GM12873 (cell line): ENCODE data around the gene OSBPL6.

Experiments
- TF ChIP-seq, protein P1 (sequence below): IDR thresholded peaks from 2 replicates; pipeline ENCODE4 v1.5.1; 2012; ENCODE audit warnings: low read depth, mild to moderate bottlenecking, moderate library complexity, low read length, control low read depth; ENCODE audit not compliant: insufficient read depth; ENCODE audit errors: missing control alignments

Gene OSBPL6

DNA sequence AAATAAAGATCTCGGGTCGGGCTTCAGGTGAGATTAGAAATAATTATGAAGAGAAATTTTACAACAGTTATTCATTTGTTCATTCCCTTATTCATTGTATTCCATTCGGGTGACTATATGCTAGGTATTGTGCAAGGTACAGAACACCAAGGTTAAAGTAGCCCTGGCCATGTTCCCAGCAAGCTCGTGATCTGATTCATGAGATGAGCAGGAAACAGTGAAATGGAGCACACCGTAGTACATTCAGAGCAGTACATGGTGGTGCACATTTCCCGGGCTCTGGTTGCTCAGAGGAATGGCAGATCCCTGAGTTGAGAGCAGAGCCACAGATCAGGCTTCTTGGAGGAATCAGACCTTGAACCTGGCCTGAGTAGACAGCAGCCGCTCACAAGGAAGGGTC, 168.9 kb downstream of the OSBPL6 start:
- TF ChIP-seq, protein P1, sequence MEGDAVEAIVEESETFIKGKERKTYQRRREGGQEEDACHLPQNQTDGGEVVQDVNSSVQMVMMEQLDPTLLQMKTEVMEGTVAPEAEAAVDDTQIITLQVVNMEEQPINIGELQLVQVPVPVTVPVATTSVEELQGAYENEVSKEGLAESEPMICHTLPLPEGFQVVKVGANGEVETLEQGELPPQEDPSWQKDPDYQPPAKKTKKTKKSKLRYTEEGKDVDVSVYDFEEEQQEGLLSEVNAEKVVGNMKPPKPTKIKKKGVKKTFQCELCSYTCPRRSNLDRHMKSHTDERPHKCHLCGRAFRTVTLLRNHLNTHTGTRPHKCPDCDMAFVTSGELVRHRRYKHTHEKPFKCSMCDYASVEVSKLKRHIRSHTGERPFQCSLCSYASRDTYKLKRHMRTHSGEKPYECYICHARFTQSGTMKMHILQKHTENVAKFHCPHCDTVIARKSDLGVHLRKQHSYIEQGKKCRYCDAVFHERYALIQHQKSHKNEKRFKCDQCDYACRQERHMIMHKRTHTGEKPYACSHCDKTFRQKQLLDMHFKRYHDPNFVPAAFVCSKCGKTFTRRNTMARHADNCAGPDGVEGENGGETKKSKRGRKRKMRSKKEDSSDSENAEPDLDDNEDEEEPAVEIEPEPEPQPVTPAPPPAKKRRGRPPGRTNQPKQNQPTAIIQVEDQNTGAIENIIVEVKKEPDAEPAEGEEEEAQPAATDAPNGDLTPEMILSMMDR, result no peak

DNA sequence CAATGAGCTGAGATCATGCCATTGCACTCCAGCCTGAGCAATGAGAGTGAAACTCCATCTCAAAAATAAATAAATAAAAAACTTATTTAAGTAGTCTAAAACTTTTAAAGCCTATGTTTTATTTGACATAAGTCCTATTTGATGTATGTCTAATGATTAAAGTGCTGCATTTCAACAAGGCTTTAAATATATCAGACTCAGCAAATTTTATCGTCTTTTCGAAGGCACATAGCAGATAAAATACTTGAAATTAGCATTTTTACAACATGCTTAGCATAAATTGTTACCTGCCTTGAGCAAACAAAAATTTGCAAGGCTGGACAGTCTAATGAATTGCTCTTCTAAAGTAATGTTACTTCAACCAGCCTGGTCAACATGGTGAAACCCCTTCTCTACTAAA, 170.8 kb downstream of the OSBPL6 start:
- TF ChIP-seq, protein P1, result no peak

DNA sequence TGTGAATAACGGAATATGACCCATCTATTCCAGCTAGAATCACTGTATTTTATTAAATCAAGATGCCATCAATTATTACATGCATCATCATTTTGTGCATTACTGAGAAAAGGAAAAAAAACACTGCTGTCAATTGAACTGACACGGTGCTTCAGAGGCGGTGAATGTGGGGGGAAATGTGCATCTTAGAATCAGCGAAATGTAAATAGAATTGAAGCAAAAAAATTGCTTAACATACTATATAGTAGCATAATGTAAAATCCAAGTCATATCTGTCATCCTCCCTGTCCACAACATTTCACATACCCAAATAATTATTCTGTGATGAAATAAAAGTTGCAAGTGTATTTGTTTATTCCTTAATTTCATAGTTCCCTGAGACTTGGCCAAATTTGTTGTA, 172.1 kb downstream of the OSBPL6 start:
- TF ChIP-seq, protein P1, result no peak

DNA sequence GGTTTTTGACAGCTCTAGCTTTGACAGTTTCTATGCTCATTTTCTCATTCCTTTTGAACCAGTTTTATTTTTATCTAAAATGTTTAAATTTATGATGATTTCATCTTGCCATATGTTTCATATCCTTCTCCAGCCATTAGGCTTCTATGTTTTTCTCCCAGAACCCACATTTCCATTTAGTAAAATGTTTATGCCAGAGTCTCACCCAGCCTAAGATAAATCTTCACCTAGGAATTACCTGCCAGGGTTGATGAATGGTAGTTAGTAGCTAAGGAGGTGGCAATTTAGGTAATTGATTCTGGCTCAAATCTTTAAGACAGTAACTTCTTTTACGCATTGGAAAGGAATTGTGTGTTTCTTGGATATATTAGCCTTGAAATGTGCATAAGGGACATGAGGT, 173.0 kb downstream of the OSBPL6 start:
- TF ChIP-seq, protein P1, result no peak

DNA sequence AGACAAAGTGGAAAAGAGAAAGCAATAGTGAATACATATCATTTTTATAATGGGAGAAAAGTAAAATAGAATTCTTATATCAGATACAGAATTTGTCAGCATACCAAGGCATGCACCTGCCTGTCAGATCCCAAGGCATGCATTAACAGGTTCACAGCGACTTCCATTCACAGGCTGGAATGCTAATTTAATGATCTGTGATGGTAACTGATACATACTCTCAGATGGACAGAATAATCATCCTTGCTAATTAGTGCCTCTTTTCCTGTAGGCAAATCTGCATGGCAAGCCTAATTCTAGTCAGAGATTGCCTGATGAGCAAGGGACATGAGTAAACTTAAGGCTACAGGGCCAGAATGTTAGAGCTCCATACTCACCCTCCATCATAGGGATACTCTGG, 180.6 kb downstream of the OSBPL6 start:
- TF ChIP-seq, protein P1, result no peak

DNA sequence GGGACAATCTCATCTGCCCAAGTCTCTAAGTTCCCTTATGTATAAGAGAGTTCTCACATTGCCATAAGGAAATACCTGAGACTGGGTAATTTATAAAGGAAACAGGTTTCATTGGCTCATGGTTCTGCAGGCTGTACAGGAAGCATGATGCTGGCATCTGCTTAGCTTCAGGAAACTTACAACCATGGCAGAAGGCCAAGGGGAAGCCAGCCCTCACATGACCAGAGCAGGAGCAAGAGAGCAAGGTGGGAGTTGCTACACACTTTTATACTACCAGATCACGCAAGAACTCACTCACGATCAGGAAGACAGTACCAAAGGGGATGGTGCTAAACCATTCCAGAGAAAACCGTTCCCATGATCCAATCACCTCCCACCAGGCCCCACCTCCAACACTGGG, 182.7 kb downstream of the OSBPL6 start:
- TF ChIP-seq, protein P1, result no peak

DNA sequence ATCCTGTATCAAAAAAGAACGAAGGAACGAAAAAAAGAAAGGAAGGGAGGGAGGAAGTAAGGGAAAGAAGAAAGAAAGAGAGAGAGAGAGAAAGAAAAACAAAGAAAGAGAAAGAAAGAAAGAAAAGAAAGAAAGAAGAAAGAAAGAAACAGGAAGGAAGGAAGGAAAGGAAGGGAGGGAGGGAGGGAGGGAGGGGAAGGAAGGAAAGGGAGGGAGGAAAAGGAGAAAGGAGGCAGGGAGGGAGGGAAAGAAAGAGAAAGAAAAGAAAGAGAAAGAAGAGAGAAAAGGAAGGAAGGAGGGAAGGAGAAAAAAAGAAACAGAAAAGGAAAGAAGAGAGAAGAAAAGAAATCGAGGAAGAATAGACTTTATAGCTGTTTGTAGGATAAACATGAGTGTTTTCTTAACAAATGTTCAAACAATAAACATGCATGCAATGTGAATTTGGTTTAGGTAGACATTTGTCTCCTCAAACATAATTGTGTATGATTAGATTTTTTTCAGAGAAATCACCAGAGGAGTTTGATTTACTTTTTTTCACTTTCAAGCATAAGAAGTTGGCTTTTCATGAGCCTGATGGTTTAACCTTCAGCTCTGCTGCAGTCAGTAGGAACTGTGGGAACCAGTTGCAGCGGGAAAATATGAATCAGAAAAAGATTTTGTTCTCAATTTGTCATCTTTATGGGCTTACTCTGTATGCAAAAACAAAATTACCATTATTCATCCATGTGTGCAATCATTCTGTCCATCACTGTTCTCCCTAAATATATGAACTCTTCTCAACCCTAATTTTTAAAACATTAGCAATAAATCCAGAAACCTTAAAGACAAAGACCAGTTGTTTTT, 185.1 kb downstream of the OSBPL6 start:
- TF ChIP-seq, protein P1, result no peak
